Calu3 (cell line): ENCODE measurements around the gene MACROD1. TPM values are rescaled to one million over a fixed set of nuclear protein-coding genes. Genes with fewer than 3 reads are reported as not detected.

Source experiments
- BruUV-seq: library from RNA; stranded (reverse); fragments of 400-500 nt; replicated peaks from 2 replicates; lab custom pipeline; 2021; lab: Mats Ljungman, UMichigan
- CTCF ChIA-PET: fragments of 300-600 bp; sonication (Branson Sonifier 250); formaldehyde crosslinking; loops from one replicate; lab custom pipeline; 2022; ENCODE audit warnings: antibody characterized with exemption; lab: Charles Lee
- DNase-seq: peaks from one replicate; pipeline ENCODE4 v3.0.0; 2022
- H3K27ac Mint-ChIP-seq: one replicate; pipeline ENCODE4 v1.8.0; 2022; ENCODE audit warnings: mixed read lengths; ENCODE audit not compliant: unreplicated experiment
- H3K27me3 Mint-ChIP-seq: one replicate; pipeline ENCODE4 v1.8.0; 2022; ENCODE audit warnings: mixed read lengths; ENCODE audit not compliant: unreplicated experiment
- H3K36me3 Mint-ChIP-seq: one replicate; pipeline ENCODE4 v1.8.0; 2022; ENCODE audit warnings: mild to moderate bottlenecking, moderate library complexity, mixed read lengths; ENCODE audit not compliant: insufficient read depth, unreplicated experiment
- H3K4me1 Mint-ChIP-seq: one replicate; pipeline ENCODE4 v1.8.0; 2022; ENCODE audit warnings: mild to moderate bottlenecking, low read depth, mixed read lengths; ENCODE audit not compliant: unreplicated experiment
- H3K4me3 Mint-ChIP-seq: one replicate; pipeline ENCODE4 v1.8.0; 2022; ENCODE audit warnings: mild to moderate bottlenecking, low read depth, moderate library complexity, mixed read lengths; ENCODE audit not compliant: unreplicated experiment
- H3K9me3 Mint-ChIP-seq: one replicate; pipeline ENCODE4 v1.8.0; 2022; ENCODE audit warnings: low read depth, mixed read lengths; ENCODE audit not compliant: unreplicated experiment
- intact Hi-C: fragments of 100-400 bp; cut with micrococcal nuclease; formaldehyde crosslinking; loops from one replicate; pipeline ENCODE4 v1.10.0; 2022; ENCODE audit not compliant: unreplicated experiment
- total RNA-seq: library from RNA; stranded (reverse); gene quantifications from 2 replicates; pipeline ENCODE4 v1.2.3, GENCODE V29; 2022
- TF ChIP-seq, protein P1 (sequence below): fragments of 200-600 bp; IDR thresholded peaks from one replicate; pipeline ENCODE4 v1.8.0; 2022; ENCODE audit warnings: antibody characterized with exemption; ENCODE audit not compliant: unreplicated experiment

MACROD1 gene
- total RNA-seq, 1 experiment from 2014 or later = 35.7 TPM

DNA sequence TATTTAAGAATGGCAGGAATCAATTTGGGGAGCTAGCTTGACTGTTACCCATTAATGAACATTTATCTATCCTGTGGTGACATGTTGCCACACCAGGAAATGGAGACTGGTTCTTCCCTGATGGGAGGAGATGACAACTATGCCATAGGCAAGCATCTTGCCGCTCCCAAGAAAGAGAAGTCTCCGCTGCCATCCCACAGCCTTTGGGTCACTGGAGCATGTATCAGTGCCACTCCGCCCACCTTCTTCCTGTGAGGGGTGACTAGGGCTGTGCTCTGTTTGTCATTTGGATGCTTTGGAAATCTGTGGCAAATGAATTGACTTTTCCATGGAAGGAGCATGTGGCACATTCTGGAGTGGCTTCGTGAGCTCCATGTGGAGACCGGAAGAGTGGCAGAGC is 26.5 kb upstream of the MACROD1 start:
- Mint-ChIP-seq H3K4me1 (peaks cover 7% of the 10 kb centered on the region), H3K9me3 (no peaks in the 10 kb centered on the region), H3K36me3 (peaks cover 73% of the 10 kb centered on the region), H3K4me3 (no peak overlapping the region), H3K27ac (no peak overlapping the region), H3K27me3 (no peaks in the 10 kb centered on the region)
- CTCF ChIA-PET = no interaction called here
- DNase-seq = no peak
- intact Hi-C loops = no loop called here
- TF ChIP-seq, protein P1, sequence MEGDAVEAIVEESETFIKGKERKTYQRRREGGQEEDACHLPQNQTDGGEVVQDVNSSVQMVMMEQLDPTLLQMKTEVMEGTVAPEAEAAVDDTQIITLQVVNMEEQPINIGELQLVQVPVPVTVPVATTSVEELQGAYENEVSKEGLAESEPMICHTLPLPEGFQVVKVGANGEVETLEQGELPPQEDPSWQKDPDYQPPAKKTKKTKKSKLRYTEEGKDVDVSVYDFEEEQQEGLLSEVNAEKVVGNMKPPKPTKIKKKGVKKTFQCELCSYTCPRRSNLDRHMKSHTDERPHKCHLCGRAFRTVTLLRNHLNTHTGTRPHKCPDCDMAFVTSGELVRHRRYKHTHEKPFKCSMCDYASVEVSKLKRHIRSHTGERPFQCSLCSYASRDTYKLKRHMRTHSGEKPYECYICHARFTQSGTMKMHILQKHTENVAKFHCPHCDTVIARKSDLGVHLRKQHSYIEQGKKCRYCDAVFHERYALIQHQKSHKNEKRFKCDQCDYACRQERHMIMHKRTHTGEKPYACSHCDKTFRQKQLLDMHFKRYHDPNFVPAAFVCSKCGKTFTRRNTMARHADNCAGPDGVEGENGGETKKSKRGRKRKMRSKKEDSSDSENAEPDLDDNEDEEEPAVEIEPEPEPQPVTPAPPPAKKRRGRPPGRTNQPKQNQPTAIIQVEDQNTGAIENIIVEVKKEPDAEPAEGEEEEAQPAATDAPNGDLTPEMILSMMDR = no peak
- BruUV-seq = no TSS peak

DNA sequence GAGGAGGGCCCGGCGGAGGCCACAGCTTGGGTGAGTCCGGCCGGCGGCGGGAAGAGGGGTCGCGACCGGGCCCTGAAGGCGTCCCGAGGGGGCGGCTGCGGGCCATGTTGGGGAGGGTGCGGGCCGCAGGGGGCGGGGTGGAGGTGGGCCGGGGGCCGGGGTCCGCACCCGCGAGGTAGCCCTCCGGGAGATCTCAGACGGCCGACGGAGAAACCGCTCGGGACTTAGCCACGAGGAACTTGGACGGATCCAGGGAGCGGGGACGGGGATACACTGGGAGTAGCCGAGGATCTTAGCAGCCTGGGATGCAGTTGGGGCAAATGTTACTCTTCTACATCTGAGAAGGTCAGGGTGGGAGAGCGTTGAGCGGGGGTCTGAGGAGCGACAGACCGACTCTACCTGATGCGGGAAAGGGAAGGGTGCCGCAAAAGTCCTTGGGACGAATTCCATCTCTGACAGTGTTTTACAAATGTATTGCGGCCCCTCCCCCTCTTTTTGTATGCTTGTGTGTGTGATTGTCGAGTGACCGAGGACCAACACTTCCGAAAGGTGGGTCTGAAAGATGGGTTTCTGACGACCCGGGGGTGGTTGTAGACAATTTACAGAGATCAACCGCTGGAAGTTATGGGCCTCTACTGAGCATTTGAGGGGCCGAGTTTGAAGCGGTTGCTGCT is 20.7 kb upstream of the MACROD1 start:
- Mint-ChIP-seq H3K4me3 (no peak overlapping the region), H3K27me3 (no peaks in the 10 kb centered on the region), H3K36me3 (peaks cover 33% of the 10 kb centered on the region), H3K9me3 (no peaks in the 10 kb centered on the region), H3K4me1 (peaks cover 20% of the 10 kb centered on the region), H3K27ac (no peak overlapping the region)
- no TSS peak for BruUV-seq
- intact Hi-C loops = no loop called here
- TF ChIP-seq, protein P1 = no peak
- CTCF ChIA-PET = interaction anchor here (0.6 to 1.2 kb wide), 3 partner anchors 33 to 169 kb away, joined by 3 to 12 read pairs (median 4); no protein-coding TSS in a partner anchor
- DNase-seq = no peak

DNA sequence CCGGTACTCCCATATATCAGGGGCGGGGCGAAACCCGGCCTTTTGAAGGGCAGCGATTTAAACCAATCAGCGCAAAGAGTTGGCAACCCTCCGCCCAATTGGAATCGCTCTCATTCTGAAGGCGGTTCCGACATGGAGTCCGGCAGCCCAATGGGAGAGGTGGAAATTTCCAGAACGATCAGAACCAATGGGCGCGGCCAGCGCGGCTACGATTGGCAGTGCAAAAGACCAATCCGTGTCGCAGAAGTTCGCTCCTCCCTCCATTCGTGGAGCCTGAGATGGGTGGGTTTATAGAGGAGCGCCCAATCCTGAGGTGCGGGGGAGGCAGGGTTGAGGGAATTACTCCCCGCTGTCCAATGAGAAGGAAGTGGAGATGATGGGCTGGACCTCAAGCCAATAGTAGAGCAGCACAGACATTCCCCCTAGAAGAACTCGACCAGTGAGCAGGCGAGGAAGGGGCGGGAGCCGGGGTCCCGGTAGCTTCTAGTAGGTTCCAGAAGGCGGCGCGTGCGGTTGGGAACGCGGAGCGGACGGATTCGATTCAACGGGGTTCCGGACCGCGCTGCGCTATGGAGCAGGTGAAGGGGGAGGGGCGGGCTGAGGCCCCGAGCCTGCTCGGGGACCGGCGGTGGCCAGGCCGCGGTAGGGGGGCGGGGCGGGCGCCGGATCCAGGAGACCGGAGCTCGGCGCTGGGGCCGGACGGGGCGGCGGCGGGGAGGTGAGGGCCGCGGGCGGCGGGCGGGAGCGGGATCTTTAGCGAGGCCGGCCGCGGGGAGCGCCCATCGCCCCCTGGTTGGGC is 20.0 kb upstream of the MACROD1 start, which contains the start of gene STIP1:
TSS of gene STIP1 (plus strand) at position 479 of the 799 bp plus-strand sequence. CDS start at position 570, 91 bp downstream.
- Mint-ChIP-seq H3K4me3 (no peak within 1 kb of the TSS), H3K9me3 (no peaks in the 10 kb centered on the region), H3K36me3 (peaks cover 31% of the 10 kb centered on the region), H3K27ac (no peak within 1 kb of the TSS), H3K27me3 (no peaks in the 10 kb centered on the region), H3K4me1 (peaks cover 28% of the 10 kb centered on the region)
- CTCF ChIA-PET = interaction anchor here (0.5 to 1.4 kb wide), 10 partner anchors 19 to 1330 kb away, joined by 3 to 12 read pairs (median 4); partner anchors contain the start of genes PRDX5 and TRMT112
- TF ChIP-seq, protein P1 = no peak
- peak; percentile 97 for DNase-seq
- intact Hi-C loops = loop anchor here (2.0 kb wide), 1 partner anchor 51 kb away; no protein-coding TSS in a partner anchor
- no TSS peak for BruUV-seq

DNA sequence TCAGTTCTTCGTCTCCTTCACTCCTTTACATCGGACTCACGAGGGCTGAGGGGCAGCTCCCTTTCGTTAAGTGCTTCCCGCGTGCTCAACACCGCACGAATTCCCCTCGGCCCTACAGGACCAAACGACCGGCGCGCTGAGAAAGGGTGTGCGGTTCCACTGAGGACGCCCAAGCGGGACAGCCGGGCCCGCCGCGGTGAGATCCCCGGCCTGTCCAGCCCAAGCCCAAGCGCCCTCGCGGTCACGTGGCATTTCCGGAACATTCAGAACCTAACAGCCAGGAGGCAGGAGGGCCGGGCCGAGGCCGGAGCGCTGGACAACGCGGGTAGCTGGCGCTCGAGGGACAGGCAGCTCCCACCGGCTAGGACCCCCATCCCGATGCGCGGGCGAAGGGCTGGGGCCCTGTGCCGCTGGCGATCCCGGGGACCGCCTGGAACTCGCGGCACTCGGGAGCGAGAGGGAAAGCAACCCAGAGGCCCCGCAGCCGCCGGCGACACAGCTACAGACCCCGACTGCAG is 19.3 kb upstream of the MACROD1 start:
- peaks cover 31% of the 10 kb centered on the region for H3K4me1 Mint-ChIP-seq

More for the DNA sequence above, 19.3 kb upstream of the MACROD1 start:
- intact Hi-C loops = loop anchor here (2.0 kb wide), 1 partner anchor 52 kb away; no protein-coding TSS in a partner anchor
- Mint-ChIP-seq H3K9me3 (no peaks in the 10 kb centered on the region), H3K27ac (no peak overlapping the region), H3K4me3 (no peak overlapping the region), H3K27me3 (no peaks in the 10 kb centered on the region), H3K36me3 (peaks cover 26% of the 10 kb centered on the region)
- CTCF ChIA-PET = interaction anchor here (0.5 to 1.4 kb wide), 9 partner anchors 19 to 754 kb away, joined by 3 to 12 read pairs (median 4); partner anchors contain the start of genes PRDX5 and TRMT112
- peak; percentile 74 for DNase-seq
- BruUV-seq = TSS peak; percentile 67
- TF ChIP-seq, protein P1 = no peak
